GM18526 (cell line): ENCODE data around the gene CLSTN2.

Experiments used
- POLR2A ChIP-seq: IDR thresholded peaks from 3 replicates; pipeline ENCODE4 v1.6.1; 2011; ENCODE audit not compliant: insufficient read length; ENCODE audit errors: extremely low read depth

Gene CLSTN2

DNA sequence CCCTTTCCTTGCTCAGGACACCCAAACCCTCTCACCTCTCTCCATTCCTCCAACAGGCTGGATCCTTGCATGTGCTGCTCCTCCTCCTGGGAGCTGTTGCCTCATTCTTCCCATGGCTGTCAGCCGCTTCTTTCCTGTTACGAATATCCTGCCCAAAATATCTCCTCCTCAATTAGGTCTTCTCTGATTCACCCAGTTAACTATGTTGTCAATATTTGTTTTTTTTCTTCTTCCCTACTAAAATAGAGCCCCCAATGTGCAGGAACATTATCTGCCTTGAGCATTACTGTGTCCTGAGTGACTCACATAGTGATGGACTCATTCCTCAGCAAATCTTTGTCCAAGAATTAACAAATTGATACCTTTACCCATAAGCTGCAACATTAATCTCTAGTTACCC lies 357.2 kb downstream of the CLSTN2 start:
- TF ChIP-seq POLR2A: no peak

DNA sequence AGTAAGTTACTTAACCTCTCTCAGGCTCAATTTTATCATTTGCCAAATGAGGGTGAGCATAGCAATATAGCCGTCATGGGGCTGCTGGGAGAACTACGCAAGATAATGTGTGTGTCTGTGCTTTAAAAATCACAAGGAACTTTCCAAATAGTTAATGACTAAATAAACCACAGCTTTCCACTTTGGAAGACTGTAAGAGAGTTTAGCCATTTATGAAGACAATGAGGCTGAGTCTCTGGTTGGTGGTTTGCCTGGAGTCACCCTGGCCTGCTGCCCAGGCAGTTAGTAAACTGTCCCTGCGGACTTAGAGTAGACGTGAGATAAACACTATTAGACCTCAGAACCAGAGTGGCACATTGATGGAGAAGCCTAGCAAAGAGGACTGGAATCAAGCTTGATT lies 357.7 kb downstream of the CLSTN2 start:
- TF ChIP-seq POLR2A: no peak

DNA sequence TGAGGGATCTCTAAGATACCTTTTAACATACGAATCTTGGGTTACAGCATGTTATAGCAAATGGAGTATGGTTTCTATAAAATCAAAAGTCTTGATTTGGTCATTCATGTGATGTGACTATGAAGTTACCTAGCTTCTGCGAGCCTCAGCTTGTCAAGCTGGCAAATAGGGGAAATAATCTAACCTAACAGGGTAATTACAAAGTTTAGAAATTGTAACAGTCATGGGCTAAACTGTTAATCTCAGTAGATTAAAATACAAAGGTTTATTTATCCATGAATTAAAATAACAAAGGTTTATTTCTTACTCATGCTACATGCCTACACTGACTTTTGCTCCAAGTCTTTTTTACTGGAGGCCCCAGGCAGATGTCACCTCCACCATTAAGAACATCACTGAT lies 359.1 kb downstream of the CLSTN2 start:
- TF ChIP-seq POLR2A: no peak

DNA sequence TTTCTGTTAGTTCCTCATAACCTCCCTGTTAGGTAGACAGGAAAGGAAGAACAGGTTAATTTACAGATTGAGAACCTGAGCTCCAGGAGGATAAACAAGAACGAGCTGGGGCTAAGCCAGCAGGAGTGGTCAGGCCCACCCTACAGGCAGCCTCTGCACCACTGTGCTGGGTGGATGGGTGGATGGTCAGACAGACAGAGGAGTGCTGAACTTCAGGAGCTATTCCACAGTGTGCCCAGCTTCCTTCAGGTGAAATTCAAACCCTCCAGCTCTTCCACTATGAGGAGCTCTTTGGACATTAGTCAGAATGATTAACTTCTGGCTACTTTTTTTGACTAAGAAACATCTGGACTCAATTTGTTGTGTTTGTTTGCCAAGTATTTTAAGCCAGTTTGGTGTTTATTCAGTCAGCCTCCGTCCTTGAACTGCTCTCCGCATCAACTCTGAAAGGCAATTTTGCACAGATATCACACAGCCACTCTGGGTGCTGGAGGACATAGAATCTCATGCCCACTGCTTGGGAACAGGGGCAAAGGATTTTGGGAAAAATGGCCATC lies 361.9 kb downstream of the CLSTN2 start:
- no peak for TF ChIP-seq POLR2A

DNA sequence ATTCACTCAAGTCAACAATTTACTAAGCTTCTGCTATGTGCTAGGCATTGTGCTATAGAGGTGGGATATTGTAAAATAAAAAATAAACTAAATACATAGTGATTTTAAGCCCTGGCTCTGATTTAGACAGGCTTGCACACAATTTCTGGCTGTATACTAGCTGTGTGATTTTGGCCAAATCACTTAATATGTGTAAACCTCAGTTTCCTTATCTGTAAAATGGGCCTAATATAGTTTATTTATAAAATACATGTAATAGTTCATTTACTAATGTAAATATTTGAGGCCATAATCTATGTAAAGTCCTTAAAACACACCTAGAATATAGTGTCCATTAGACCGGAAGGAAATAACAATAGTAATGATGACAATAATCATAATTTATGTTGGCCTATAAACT lies 363.1 kb downstream of the CLSTN2 start:
- TF ChIP-seq POLR2A: no peak

DNA sequence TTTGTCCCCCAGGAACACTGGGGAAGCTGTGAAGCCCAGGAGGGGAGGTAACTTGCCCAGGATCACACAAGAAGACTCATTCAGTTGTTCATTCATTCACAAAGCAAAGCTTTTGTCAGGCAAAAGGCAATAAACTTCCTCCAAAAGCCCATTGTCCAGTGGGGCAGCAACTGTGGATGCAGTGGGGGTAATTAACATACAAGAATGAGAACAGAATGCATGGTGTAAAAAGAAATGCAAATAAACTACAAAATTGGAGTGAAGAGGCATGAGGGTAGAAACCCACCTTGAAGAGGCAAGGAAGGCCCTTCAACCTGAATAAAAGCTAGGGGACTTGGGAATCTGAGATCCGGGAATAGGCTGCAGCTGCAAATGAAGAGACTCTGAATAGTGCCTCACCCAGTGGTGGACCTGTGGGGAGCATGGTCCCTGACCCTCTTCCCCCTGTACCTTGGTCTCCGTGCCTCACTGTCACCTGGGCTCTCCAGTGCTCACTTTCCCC lies 363.6 kb downstream of the CLSTN2 start:
- TF ChIP-seq POLR2A: no peak

DNA sequence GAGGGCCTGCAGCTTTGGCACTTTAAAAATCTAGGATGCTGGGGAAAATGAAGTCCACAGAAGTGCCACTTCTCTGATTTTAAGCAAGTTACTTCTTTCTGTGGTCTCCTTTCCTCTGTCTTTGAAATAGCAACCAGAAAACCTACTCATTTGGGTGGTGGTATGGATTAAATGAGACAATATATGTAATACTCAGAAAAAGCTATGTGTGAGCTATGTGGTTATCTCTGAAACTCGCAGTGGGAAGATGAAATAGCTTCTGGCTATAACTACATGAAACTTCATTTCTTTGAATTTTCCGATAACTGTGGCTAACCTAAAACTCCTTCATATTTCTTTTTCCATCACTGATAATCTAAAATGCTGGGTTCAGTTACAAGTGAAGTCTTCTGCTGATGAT lies 368.9 kb downstream of the CLSTN2 start:
- TF ChIP-seq POLR2A: no peak

DNA sequence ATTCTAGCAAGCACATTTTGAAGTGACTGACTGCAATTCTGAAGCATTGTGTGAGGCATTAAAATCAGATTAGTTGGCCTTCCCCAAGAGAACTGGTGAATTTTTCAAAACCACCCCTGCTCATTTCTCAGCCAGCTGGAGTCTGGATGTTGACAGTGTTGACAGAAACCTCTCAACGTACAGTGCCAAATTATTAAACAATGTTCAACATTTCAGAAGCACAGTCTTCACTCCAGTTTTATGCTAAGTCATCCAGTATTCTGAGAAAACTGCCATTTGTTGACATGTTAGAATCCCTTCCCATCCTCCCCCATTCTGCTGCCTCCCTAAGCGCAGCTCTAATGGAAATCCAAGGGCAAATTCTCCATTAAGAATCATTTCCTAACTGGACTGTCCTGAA lies 373.6 kb downstream of the CLSTN2 start:
- no peak for TF ChIP-seq POLR2A

DNA sequence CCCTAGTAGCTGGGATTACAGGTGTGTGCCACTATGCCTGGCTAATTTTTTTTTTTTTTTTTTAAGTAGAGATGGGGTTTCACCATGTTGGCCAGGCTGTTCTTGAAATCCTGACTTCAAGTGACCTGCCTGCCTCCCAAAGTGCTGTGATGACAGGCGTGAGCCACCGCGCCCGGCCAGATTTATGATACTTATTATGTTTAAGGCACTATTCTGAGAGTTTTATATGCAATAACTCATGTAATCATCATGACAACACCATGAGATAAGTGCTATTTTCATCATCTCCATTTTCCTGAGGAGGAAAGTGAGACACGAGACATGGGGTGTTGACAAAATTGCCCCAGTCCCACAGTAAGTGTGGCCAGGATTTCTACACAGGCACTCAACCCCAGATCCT lies 376.4 kb downstream of the CLSTN2 start:
- no peak for TF ChIP-seq POLR2A

DNA sequence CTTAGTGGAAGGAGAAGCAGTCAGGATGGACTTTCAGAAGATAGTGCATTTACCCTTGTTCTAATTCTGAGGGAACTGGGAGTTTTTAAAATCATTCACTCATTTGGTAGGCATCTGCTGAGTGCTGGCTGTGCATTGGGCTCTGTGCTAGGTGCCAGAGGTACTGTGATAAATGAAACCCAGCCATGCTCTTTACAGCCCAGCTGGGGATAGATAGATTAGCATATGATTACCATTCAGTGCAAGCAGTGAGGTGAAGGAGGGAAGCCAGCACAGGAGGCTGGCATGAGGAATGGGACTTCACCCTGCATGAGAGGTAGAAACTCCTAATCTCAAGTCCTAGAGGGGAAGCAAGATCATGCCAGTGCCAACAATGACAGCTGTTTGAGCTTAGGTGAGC lies 381.0 kb downstream of the CLSTN2 start:
- no peak for TF ChIP-seq POLR2A

DNA sequence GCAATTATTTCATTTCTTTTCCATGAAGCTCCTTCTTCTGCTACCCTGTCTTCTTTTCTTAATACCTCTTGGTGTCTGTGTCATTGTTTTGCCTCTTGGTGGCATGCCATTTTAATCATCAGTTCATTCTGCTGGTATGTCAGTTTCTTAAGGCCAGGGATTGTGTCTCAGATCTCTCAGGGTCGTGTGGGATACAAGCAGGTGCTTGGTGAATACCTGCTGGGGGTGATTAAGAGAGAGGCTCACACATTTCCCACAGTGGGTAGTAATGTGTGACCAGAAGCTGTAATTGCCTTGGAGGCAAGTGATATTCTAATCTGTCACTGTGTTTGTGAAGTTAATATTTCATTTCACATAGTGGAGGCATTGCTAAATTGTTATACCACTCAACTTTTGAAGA lies 381.5 kb downstream of the CLSTN2 start:
- TF ChIP-seq POLR2A: no peak

DNA sequence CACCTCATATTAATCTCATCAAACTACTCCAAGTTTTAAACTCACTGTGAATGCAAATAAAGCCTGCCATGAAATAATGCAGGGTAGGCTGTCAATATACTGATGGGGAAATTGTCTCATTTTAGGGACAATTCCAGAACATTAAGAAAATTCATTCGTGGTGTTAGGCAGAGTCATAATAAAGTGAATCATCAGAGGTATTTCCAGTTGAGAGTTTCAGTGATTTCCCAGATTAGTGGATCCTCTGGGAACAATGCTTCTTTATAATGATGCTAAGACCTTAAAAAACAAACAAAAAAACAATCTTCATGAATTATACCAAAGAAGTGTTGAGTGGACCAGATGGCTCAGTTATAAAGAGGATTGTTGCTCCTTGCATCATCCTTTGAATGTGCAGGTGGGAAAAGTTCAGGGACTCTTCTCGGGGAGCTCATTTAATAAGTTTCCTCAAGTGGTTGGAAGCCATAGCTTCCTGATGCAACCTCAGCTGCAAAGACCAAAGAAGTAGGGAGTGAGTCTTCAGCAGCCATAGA lies 381.9 kb downstream of the CLSTN2 start:
- TF ChIP-seq POLR2A: no peak

DNA sequence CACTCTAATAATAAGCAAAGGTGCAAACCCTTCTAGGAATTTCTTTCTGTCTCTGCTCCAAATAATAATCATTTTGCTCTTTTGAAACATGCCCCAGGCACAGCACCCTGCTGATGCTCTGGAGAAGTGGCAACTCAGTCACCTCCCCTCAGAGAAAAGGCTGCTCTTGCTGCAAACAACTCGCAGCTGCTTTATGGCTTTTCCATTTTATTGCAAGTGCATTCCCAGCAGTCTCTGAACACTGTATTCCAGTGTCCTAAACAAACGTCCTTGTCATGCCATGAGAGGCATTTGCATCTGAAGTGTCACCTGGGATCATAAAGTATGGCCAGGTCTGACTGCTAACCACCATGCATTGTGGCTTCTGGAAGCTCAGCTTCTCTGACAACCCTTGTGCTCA lies 384.8 kb downstream of the CLSTN2 start:
- no peak for TF ChIP-seq POLR2A

DNA sequence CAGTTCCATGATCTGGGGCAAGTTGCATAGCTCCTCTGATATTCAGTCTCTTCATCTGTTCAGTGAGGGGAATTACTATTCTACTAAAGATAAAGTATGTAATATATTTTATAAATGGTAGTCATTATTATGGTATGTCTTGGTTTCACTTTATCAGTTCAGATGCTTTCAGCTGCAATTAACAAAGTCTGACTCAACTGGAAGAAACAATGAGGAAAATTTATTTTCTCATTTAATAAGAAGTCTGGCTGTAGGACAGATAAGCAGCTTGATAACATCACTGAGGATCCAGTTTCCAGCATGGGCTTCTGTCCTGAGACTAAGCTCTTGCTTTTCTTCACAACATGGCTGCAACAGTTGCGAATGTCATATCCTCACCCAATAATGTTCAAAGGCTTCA lies 388.6 kb downstream of the CLSTN2 start:
- no peak for TF ChIP-seq POLR2A

DNA sequence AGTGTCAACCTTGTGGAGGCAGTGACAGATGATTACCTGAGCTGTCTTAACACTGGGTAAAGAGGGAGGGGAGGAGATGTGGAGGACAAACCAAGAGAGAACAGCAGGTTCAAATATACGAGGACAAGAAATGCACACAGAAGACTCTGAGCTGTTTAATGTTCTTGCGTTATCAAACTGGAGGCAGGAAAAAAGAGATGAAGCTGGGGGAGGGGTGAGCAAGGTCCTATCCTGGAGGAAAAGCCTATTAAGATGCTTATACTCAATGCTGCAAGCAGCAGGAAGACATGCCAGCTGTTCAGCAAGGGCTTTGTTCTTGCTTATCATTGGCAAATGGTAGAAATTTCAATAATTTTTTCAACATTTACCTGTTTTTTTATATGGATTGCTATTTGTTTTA lies 397.1 kb downstream of the CLSTN2 start:
- no peak for TF ChIP-seq POLR2A

DNA sequence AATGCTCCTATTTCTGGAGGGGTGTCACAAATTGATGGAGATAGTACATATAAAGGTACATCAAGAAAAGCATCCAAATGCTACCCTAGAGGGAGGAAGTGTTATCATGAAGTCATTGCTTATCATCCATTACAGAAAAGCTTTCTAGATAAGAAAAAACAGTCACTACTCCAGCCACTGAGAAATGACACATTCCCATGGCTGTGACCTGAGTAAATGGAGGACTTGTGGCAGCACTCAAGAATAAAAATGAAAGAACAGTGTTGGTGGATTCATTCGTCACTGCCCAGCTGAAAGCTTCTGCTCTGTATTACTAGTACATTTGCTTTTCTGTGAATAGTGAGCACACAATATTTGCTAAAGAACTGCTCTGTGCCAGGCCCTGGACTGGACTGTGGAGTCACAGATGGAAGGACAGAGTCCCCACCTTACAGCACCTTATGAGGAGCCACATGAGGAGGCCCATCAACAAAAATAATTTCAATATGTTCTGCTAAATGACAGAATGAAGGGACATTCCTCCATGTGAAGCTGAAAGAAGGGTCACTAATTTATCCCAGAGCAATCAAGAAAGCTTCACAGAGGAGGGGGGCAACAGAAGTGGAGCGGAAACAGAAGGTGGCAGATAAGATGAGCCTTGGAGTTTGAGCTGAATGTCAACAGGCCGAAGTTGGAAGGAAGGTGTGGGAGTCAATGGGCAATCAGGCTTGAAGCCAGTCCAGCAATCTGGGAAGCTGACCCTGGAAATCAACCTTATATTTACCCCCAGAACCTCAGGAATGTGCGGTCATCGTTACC lies 399.3 kb downstream of the CLSTN2 start:
- no peak for TF ChIP-seq POLR2A
